ENCODE data around the gene ABCA2. TPM values are rescaled to one million over a fixed set of nuclear protein-coding genes. Genes with fewer than 3 reads are reported as not detected.
"Not testable (repeated sequence)": the region's sequence is repeated elsewhere in the genome, so short reads cannot be mapped to it uniquely, and the experiment has no call there.

ABCA2 gene
- total RNA-seq, 1 donor from 2014 or later: 2.1 TPM

DNA sequence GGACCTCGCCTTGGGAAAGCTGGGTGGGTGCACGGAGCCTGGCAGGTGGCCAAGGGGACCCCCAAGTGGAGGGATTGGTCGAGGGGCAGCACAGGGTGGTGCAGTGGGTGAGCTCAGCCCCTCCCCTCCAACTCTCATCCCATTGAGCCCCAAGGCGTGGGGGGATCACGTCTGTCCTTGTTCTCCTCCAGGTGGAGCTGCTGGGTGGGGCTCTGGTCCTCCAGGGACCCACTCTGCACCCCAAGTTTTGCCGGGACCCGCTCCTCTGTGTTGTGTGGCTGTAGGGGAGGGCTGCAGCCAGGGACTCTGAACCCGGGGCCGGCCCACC lies 7.4 kb upstream of the ABCA2 start:
- Mint-ChIP-seq H3K4me3 (ENCODE audit: unreplicated experiment) (no peak overlapping the region), H3K27ac (ENCODE audit: unreplicated experiment) (no peak overlapping the region), H3K36me3 (ENCODE audit: low read depth, unreplicated experiment) (peaks cover 4% of the 10 kb centered on the region), H3K27me3 (ENCODE audit: unreplicated experiment) (peaks cover 3% of the 10 kb centered on the region), H3K9me3 (ENCODE audit: unreplicated experiment) (no peaks in the 10 kb centered on the region), H3K4me1 (ENCODE audit: unreplicated experiment) (no peaks in the 10 kb centered on the region)
- peak; percentile 45 for TF ChIP-seq CTCF (IDR thresholded peaks at IDR 0.05; ENCODE audit: unreplicated experiment)
- DNase-seq (ENCODE audit: low spot score): no peak

- Mint-ChIP-seq H3K9me3 (ENCODE audit: unreplicated experiment) (no peaks in the 10 kb centered on the region), H3K36me3 (ENCODE audit: low read depth, unreplicated experiment) (peaks cover 4% of the 10 kb centered on the region), H3K27ac (ENCODE audit: unreplicated experiment) (no peak overlapping the region), H3K4me1 (ENCODE audit: unreplicated experiment) (no peaks in the 10 kb centered on the region), H3K4me3 (ENCODE audit: unreplicated experiment) (no peak overlapping the region), H3K27me3 (ENCODE audit: unreplicated experiment) (peaks cover 3% of the 10 kb centered on the region)
- DNase-seq (ENCODE audit: low spot score): peak; percentile 90
- peak; percentile 67 for TF ChIP-seq CTCF (IDR thresholded peaks at IDR 0.05; ENCODE audit: unreplicated experiment)
Measured at GRCh38 chr9:137034709-137035506, 6.9 kb upstream of the ABCA2 start.

- no peak overlapping the region for H3K4me3 Mint-ChIP-seq (ENCODE audit: unreplicated experiment)
- TF ChIP-seq CTCF (IDR thresholded peaks at IDR 0.05; ENCODE audit: unreplicated experiment): no peak
- DNase-seq (ENCODE audit: low spot score): no peak
- H3K4me1 Mint-ChIP-seq (ENCODE audit: unreplicated experiment): no peaks in the 10 kb centered on the region
- peaks cover 4% of the 10 kb centered on the region for H3K36me3 Mint-ChIP-seq (ENCODE audit: low read depth, unreplicated experiment)
- no peak overlapping the region for H3K27ac Mint-ChIP-seq (ENCODE audit: unreplicated experiment)
- H3K27me3 Mint-ChIP-seq (ENCODE audit: unreplicated experiment): peaks cover 6% of the 10 kb centered on the region
- no peaks in the 10 kb centered on the region for H3K9me3 Mint-ChIP-seq (ENCODE audit: unreplicated experiment)
Measured at GRCh38 chr9:137034039-137034708, 6.1 kb upstream of the ABCA2 start.

GRCh38 chr9:137033481-137033880 lies 5.4 kb upstream of the ABCA2 start:
- not testable (repeated sequence) for H3K4me3 Mint-ChIP-seq (ENCODE audit: unreplicated experiment); H3K4me1 Mint-ChIP-seq (ENCODE audit: unreplicated experiment); DNase-seq (ENCODE audit: low spot score); H3K9me3 Mint-ChIP-seq (ENCODE audit: unreplicated experiment); H3K27ac Mint-ChIP-seq (ENCODE audit: unreplicated experiment); H3K36me3 Mint-ChIP-seq (ENCODE audit: low read depth, unreplicated experiment); H3K27me3 Mint-ChIP-seq (ENCODE audit: unreplicated experiment)

DNA sequence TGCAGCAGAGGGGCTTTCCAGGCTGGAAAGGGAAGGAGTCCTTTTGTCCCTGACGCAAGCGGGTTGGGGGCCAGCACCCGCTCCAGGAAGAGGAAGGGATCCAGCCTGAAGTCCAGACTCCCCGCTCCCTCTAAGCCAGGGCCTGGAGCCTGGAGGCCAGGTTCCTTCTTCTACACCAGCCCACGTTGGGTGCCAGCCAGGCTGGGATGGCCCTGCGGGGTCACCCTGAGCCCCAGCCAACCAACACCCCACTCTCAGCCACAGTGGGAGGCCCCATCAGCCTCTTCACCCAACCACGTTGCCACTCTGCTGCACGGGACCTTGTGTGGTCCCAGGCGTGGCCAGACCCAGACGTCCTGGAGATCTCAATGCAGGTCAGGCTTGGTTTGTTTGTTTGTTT lies 4.8 kb upstream of the ABCA2 start:
- Mint-ChIP-seq H3K27me3 (ENCODE audit: unreplicated experiment) (peaks cover 6% of the 10 kb centered on the region), H3K36me3 (ENCODE audit: low read depth, unreplicated experiment) (peaks cover 4% of the 10 kb centered on the region), H3K27ac (ENCODE audit: unreplicated experiment) (peak overlapping the region; percentile 48), H3K4me3 (ENCODE audit: unreplicated experiment) (no peak overlapping the region), H3K4me1 (ENCODE audit: unreplicated experiment) (no peaks in the 10 kb centered on the region), H3K9me3 (ENCODE audit: unreplicated experiment) (no peaks in the 10 kb centered on the region)
- DNase-seq (ENCODE audit: low spot score): no peak
- no peak for TF ChIP-seq CTCF (IDR thresholded peaks at IDR 0.05; ENCODE audit: unreplicated experiment)
